OCI-LY7 (cell line): Measurements from ENCODE around the gene SOBP.

Experiments
- EZH2phosphoT487 ChIP-seq: fragments of 200-600 bp; sonication (generic); IDR thresholded peaks from 2 replicates; pipeline ENCODE4 v1.6.1; 2018; ENCODE audit warnings: low read depth, borderline replicate concordance, mild to moderate bottlenecking, mixed run types, antibody characterized with exemption, low read length, moderate library complexity, mixed read lengths
- TF ChIP-seq, protein P1 (sequence below): fragments of 200-600 bp; sonication (generic); conservative IDR thresholded peaks from 2 replicates; pipeline ENCODE4 v1.5.1; 2014; ENCODE audit warnings: mild to moderate bottlenecking, antibody characterized with exemption, low read length, moderate library complexity, mixed read lengths

- TF ChIP-seq, protein P1, sequence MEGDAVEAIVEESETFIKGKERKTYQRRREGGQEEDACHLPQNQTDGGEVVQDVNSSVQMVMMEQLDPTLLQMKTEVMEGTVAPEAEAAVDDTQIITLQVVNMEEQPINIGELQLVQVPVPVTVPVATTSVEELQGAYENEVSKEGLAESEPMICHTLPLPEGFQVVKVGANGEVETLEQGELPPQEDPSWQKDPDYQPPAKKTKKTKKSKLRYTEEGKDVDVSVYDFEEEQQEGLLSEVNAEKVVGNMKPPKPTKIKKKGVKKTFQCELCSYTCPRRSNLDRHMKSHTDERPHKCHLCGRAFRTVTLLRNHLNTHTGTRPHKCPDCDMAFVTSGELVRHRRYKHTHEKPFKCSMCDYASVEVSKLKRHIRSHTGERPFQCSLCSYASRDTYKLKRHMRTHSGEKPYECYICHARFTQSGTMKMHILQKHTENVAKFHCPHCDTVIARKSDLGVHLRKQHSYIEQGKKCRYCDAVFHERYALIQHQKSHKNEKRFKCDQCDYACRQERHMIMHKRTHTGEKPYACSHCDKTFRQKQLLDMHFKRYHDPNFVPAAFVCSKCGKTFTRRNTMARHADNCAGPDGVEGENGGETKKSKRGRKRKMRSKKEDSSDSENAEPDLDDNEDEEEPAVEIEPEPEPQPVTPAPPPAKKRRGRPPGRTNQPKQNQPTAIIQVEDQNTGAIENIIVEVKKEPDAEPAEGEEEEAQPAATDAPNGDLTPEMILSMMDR = no peak
- no peak for TF ChIP-seq EZH2phosphoT487
Measured at GRCh38 chr6:107470364-107470763, 19.6 kb upstream of the SOBP start.
